NCI-H2029 treated with DMSO at 0.1 percent for 48 hours (cell line): Measurements from ENCODE around the gene IFT20.
"Not testable (repeated sequence)": the region's sequence is repeated elsewhere in the genome, so short reads cannot be mapped to it uniquely, and the experiment has no call there.

Experiments used
- DNase-seq: peaks from one replicate; lab custom pipeline; 2025; lab: John Stamatoyannopoulos, UW

IFT20 gene

GRCh38 chr17:28363776-28364650, 28.7 kb upstream of the IFT20 start:
- no peak for DNase-seq

GRCh38 chr17:28363186-28363585, 27.9 kb upstream of the IFT20 start:
- DNase-seq: no peak

- DNase-seq: no peak
These were observed 22.6 kb upstream of the IFT20 start for GRCh38 chr17:28357901-28358197.

GRCh38 chr17:28357061-28357900, 22.0 kb upstream of the IFT20 start, which contains the start of gene POLDIP2:
TSS of gene POLDIP2 (minus strand) at chr17:28357527. CDS start at chr17:28357448, 79 bp downstream.
- DNase-seq: peak; percentile 50

- no peak for DNase-seq
These were observed 15.0 kb upstream of the IFT20 start for GRCh38 chr17:28350271-28350670.

GRCh38 chr17:28348979-28349378, 13.7 kb upstream of the IFT20 start:
- DNase-seq: no peak

GRCh38 chr17:28347261-28347891, 12.1 kb upstream of the IFT20 start:
- no peak for DNase-seq

- no peak for DNase-seq
These were observed 11.5 kb upstream of the IFT20 start for GRCh38 chr17:28346746-28347246.

GRCh38 chr17:28346199-28346580, 10.9 kb upstream of the IFT20 start:
- no peak for DNase-seq

GRCh38 chr17:28345419-28346198, 10.3 kb upstream of the IFT20 start:
- DNase-seq: peak; percentile 68

- DNase-seq: no peak
These were observed 9.2 kb upstream of the IFT20 start for GRCh38 chr17:28344435-28344901.

GRCh38 chr17:28344011-28344410, 8.7 kb upstream of the IFT20 start:
- no peak for DNase-seq

GRCh38 chr17:28343491-28343932, 8.2 kb upstream of the IFT20 start:
- DNase-seq: peak; percentile 52

- no peak for DNase-seq
These were observed 7.0 kb upstream of the IFT20 start for GRCh38 chr17:28342313-28342712.

- no peak for DNase-seq
These were observed 6.2 kb upstream of the IFT20 start for GRCh38 chr17:28341516-28341915.

GRCh38 chr17:28340374-28340773, 5.1 kb upstream of the IFT20 start:
- DNase-seq: no peak

- DNase-seq: no peak
These were observed 4.2 kb upstream of the IFT20 start for GRCh38 chr17:28339431-28339830.

GRCh38 chr17:28338769-28339212, 3.5 kb upstream of the IFT20 start:
- not testable (repeated sequence) for DNase-seq

- no peak for DNase-seq
These were observed 2.9 kb upstream of the IFT20 start for GRCh38 chr17:28338056-28338768.

GRCh38 chr17:28335959-28336871, 943 bp upstream of the IFT20 start:
- peak; percentile 4 for DNase-seq
